B cell (primary cell): Measurements from ENCODE around the gene PCDHGC3. TPM values are rescaled to one million over a fixed set of nuclear protein-coding genes. Genes with fewer than 3 reads are reported as not detected.

ENCODE experiments used
- ATAC-seq: fragments of 200-7000 bp; cut with Tn5 transposase; one replicate; pipeline ENCODE4 v1.10.0; 2021; ENCODE audit warnings: low read depth, mild to moderate bottlenecking, moderate number of reproducible peaks, moderate library complexity
- CTCF ChIA-PET: fragments of 350-600 bp; sonication (Branson Sonifier 250); formaldehyde crosslinking; loops from one replicate; lab custom pipeline; 2021; ENCODE audit warnings: antibody characterized with exemption, inconsistent platforms; lab: Charles Lee
- POLR2A ChIA-PET: fragments of 350-600 bp; sonication (Branson Sonifier 250); formaldehyde crosslinking; loops from one replicate; lab custom pipeline; 2021; ENCODE audit warnings: antibody characterized with exemption; lab: Charles Lee
- DNase-seq: peaks from one replicate; pipeline ENCODE4 v3.0.0; 2013
- H2AFZ ChIP-seq: 2 replicates; pipeline ENCODE4 v1.6.1; 2012; ENCODE audit warnings: mild to moderate bottlenecking, low read depth, low read length; ENCODE audit not compliant: insufficient read depth, poor library complexity, severe bottlenecking
- H3K27ac ChIP-seq, 2 donors: 1 replicate in 1 of 2; 2 replicates in 1 of 2; pipeline ENCODE4 v1.5.1; 2012 to 2013; ENCODE audit warnings: low read length in 2 of 2, mild to moderate bottlenecking in 2 of 2, moderate library complexity in 1 of 2
- H3K27me3 ChIP-seq, 4 experiments: fragments of 200-600 bp in 1 of 4; sonication (generic) in 1 of 4; replicated peaks in 1 of 4; 1 replicate in 2 of 4; 2 replicates in 2 of 4; pipeline versions ENCODE4 v1.6.1 to v1.7.0; 2013 to 2016; ENCODE audit warnings: low read length in 3 of 4, mild to moderate bottlenecking in 2 of 4, mixed read lengths in 1 of 4, moderate library complexity in 1 of 4; ENCODE audit not compliant: insufficient read depth in 4 of 4, control insufficient read depth in 3 of 4; ENCODE audit errors: control extremely low read depth in 1 of 4
- H3K36me3 ChIP-seq, 2 experiments: replicated peaks in 1 of 2; 1 replicate in 1 of 2; 2 replicates in 1 of 2; pipeline versions ENCODE4 v1.6.1 to v1.7.1; 2013; ENCODE audit warnings: low read length in 1 of 2; ENCODE audit not compliant: insufficient read depth in 2 of 2, control insufficient read depth in 1 of 2; ENCODE audit errors: control extremely low read depth in 1 of 2, extremely low read depth in 1 of 2
- H3K4me1 ChIP-seq, 2 donors: fragments of 200-600 bp in 1 of 2; sonication (generic) in 1 of 2; 1 replicate in 1 of 2; 2 replicates in 1 of 2; pipeline versions ENCODE4 v1.5.1 to v1.6.1; 2013 to 2017; ENCODE audit warnings: low read length in 2 of 2; ENCODE audit not compliant: control insufficient read depth in 2 of 2, insufficient read depth in 2 of 2
- H3K4me2 ChIP-seq: replicated peaks from 2 replicates; pipeline ENCODE3; 2012; ENCODE audit warnings: mild to moderate bottlenecking, low read depth, low read length; ENCODE audit not compliant: poor library complexity, severe bottlenecking
- H3K4me3 ChIP-seq, 5 experiments: fragments of 200-600 bp in 1 of 5; sonication (generic) in 1 of 5; 1 replicate in 3 of 5; 2 replicates in 2 of 5; pipeline versions ENCODE4 v1.5.1 to v1.7.0; 2011 to 2016; ENCODE audit warnings: low read length in 4 of 5, mild to moderate bottlenecking in 4 of 5, low read depth in 2 of 5, control low read depth in 1 of 5, moderate library complexity in 1 of 5; ENCODE audit not compliant: insufficient read depth in 1 of 5; ENCODE audit errors: control extremely low read depth in 1 of 5, extremely low read depth in 1 of 5
- H3K79me2 ChIP-seq: fragments of 200-600 bp; sonication (generic); one replicate; pipeline ENCODE4 v1.6.0; 2016; ENCODE audit warnings: low read length; ENCODE audit not compliant: control insufficient read depth, insufficient read depth
- H3K9ac ChIP-seq: fragments of 200-600 bp; sonication (generic); 2 replicates; pipeline ENCODE4 v1.6.1; 2017; ENCODE audit warnings: mild to moderate bottlenecking, low read length, moderate library complexity
- H3K9me3 ChIP-seq, 3 donors: one replicate each; pipeline versions ENCODE4 v1.6.1 to v1.7.1; 2013; ENCODE audit warnings: low read length in 2 of 3; ENCODE audit not compliant: control insufficient read depth in 2 of 3, insufficient read depth in 1 of 3; ENCODE audit errors: control extremely low read depth in 1 of 3
- H4K20me1 ChIP-seq: 2 replicates; pipeline ENCODE4 v1.6.0; 2012; ENCODE audit warnings: mild to moderate bottlenecking, low read length; ENCODE audit not compliant: insufficient read depth, control insufficient read depth, poor library complexity, severe bottlenecking
- H3K27ac Mint-ChIP-seq: one replicate; pipeline ENCODE4 v1.8.0; 2021; ENCODE audit warnings: mixed read lengths
- H3K27me3 Mint-ChIP-seq: one replicate; pipeline ENCODE4 v1.8.0; 2021; ENCODE audit warnings: mixed read lengths
- H3K4me1 Mint-ChIP-seq: one replicate; pipeline ENCODE4 v1.8.0; 2021; ENCODE audit warnings: mixed read lengths
- H3K4me3 Mint-ChIP-seq: one replicate; pipeline ENCODE4 v1.8.0; 2021; ENCODE audit warnings: mixed read lengths
- H3K9me3 Mint-ChIP-seq: one replicate; pipeline ENCODE4 v1.8.0; 2022; ENCODE audit warnings: mixed read lengths; ENCODE audit not compliant: insufficient read depth
- EZH2 ChIP-seq: IDR thresholded peaks from 2 replicates; pipeline ENCODE4 v1.6.1; 2012; ENCODE audit warnings: borderline replicate concordance, low read depth, mild to moderate bottlenecking, moderate library complexity, low read length; ENCODE audit not compliant: insufficient read depth, poor library complexity, severe bottlenecking
- WGBS: methylation state at CpG from one replicate; pipeline ENCODE4 v1.1.5; 2013; ENCODE audit warnings: missing lambda C conversion rate; ENCODE audit not compliant: insufficient coverage; 5-methylcytosine and 5-hydroxymethylcytosine counted together
- intact Hi-C: fragments of 100-400 bp; cut with micrococcal nuclease; formaldehyde crosslinking; loops from one replicate; pipeline ENCODE4 v1.10.0; 2022
- polyA plus RNA-seq: library from polyadenylated mRNA; depleted of rRNA; stranded (reverse); fragments of >200 nt; gene quantifications from 2 replicates; pipeline ENCODE4 v1.2.3, GENCODE V29; 2012
- total RNA-seq, 2 donors: library from RNA; stranded (reverse); fragments of 120-200 nt in 1 of 2; gene quantifications; 1 replicate in 1 of 2; 2 replicates in 1 of 2; pipeline versions ENCODE4 v1.2.3 to v1.2.4, GENCODE V29; 2013 to 2022
- TF ChIP-seq, protein P1 (sequence below): fragments of 200-600 bp; IDR thresholded peaks from one replicate; pipeline ENCODE4 v1.8.0; 2022; ENCODE audit warnings: antibody characterized with exemption, mild to moderate bottlenecking

Gene PCDHGC3
- total and polyA plus RNA-seq, 2 donors (not counting 1 experiment from before 2014, with no cell fraction given): 0.88 to 2.0 TPM

DNA sequence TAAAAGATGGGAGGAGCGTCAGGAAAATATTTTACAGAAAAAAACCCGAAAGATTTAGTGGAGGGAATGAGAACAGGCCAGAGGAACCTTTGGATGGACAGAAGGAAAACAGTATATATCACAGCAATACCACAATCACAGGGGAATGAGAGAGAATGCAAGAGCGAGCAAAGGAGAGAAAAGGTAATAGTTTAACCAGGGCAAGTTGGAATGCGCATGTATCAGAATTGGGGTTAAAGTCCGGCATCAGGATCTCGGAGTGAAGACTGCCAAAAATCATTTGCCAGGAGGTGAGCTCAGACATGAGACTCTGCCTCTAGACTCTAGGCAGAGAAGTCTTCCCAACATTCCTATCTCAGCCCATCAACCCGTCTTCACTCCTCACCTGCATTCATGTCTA lies 49.9 kb downstream of the PCDHGC3 start:
- DNase-seq (no peak), ATAC-seq (no peak)
- ChIA-PET POLR2A (no interaction called here), CTCF (interaction anchor here (1.3 to 11.5 kb wide), 12 partner anchors 9 to 113 kb away, joined by 3 to 176 read pairs (median 23); partner anchors contain the start of genes PCDHGA10, PCDHGA12, PCDHGB7 and PCDHGC3)
- TF ChIP-seq, protein P1, sequence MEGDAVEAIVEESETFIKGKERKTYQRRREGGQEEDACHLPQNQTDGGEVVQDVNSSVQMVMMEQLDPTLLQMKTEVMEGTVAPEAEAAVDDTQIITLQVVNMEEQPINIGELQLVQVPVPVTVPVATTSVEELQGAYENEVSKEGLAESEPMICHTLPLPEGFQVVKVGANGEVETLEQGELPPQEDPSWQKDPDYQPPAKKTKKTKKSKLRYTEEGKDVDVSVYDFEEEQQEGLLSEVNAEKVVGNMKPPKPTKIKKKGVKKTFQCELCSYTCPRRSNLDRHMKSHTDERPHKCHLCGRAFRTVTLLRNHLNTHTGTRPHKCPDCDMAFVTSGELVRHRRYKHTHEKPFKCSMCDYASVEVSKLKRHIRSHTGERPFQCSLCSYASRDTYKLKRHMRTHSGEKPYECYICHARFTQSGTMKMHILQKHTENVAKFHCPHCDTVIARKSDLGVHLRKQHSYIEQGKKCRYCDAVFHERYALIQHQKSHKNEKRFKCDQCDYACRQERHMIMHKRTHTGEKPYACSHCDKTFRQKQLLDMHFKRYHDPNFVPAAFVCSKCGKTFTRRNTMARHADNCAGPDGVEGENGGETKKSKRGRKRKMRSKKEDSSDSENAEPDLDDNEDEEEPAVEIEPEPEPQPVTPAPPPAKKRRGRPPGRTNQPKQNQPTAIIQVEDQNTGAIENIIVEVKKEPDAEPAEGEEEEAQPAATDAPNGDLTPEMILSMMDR: no peak
- no peak for TF ChIP-seq EZH2
- Histone ChIP-seq H4K20me1 (peaks cover 7% of the 10 kb centered on the region), H3K79me2 (no peaks in the 10 kb centered on the region), H3K27ac (no peak overlapping the region), H3K27me3 (no peaks in the 10 kb centered on the region), H3K4me3 (no peak overlapping the region), H3K4me1 (peaks cover 14 to 18% of the 10 kb centered on the region in 2 donors), H3K36me3 (peaks cover 8 to 85% of the 10 kb centered on the region in 2 experiments), H3K4me2 (no peak overlapping the region), H3K9me3 (no peaks in the 10 kb centered on the region), H3K9ac (no peak overlapping the region), H2AFZ (no peak overlapping the region)
- Mint-ChIP-seq H3K4me1 (peaks cover 18% of the 10 kb centered on the region), H3K27me3 (no peaks in the 10 kb centered on the region), H3K4me3 (no peak overlapping the region), H3K9me3 (no peaks in the 10 kb centered on the region), H3K27ac (no peak overlapping the region)
- 97% methylated on average over 3 of the region's 7 CpGs for WGBS
- intact Hi-C loops: loop anchor here (1.0 to 2.0 kb wide), 2 partner anchors 39 to 113 kb away; partner anchors contain the start of gene PCDHGA10

DNA sequence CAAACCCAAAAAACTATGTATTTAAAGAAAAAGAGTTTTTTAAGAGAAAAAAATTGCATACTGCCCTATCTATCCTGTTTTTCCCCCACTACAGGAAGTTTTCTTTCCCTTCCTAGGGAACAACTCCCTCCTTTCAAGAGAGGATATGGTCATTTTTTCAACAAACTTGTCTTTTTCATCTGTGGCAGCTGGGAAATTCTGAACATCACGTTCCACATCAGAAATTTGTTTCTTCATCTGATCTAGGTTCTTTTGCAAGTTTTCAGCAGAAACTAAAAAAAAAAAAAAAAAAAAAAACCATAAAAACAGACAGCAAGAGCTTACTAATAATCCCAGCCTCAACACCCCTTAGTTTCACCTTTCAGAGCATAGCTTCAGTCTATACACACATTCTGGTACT lies 51.7 kb downstream of the PCDHGC3 start:
- H2AFZ ChIP-seq: no peak overlapping the region
- Mint-ChIP-seq H3K4me3 (no peak overlapping the region), H3K9me3 (no peaks in the 10 kb centered on the region), H3K27me3 (no peaks in the 10 kb centered on the region), H3K4me1 (peaks cover 14% of the 10 kb centered on the region), H3K27ac (no peak overlapping the region)
- WGBS: 40% methylated on average over 1 of the region's 1 CpG
- intact Hi-C loops: no loop called here
- ATAC-seq (no peak), DNase-seq (no peak)
- no peak overlapping the region for H3K27ac ChIP-seq
- no peaks in the 10 kb centered on the region for H3K27me3 ChIP-seq
- H3K79me2 ChIP-seq: no peaks in the 10 kb centered on the region
- TF ChIP-seq, protein P1: no peak
- TF ChIP-seq EZH2: no peak
- POLR2A ChIA-PET: no interaction called here
- H3K9ac ChIP-seq: no peak overlapping the region
- CTCF ChIA-PET: interaction anchor here (1.4 to 11.5 kb wide), 9 partner anchors 16 to 208 kb away, joined by 4 to 176 read pairs (median 7); partner anchors contain the start of genes PCDHGA11, PCDHGA12 and PCDHGC3
- H4K20me1 ChIP-seq: peaks cover 7% of the 10 kb centered on the region
- no peak overlapping the region for H3K4me2 ChIP-seq
- no peak overlapping the region for H3K4me3 ChIP-seq
- peaks cover 11 to 15% of the 10 kb centered on the region in 2 donors for H3K4me1 ChIP-seq
- H3K9me3 ChIP-seq: no peaks in the 10 kb centered on the region
- peaks cover 7 to 83% of the 10 kb centered on the region in 2 experiments for H3K36me3 ChIP-seq

Other genes with a start within 250 kb of the PCDHGC3 start
- gene PCDHB15, start 230.6 kb upstream of the PCDHGC3 start, total RNA-seq: not detected in 2 replicates
- 0.10 TPM in 1 of 2 replicates, not detected in the other for gene PCDHB15, start 230.6 kb upstream of the PCDHGC3 start, polyA plus RNA-seq
- 3.4 and 3.6 TPM in 2 replicates for gene SLC25A2, start 171.9 kb upstream of the PCDHGC3 start, total RNA-seq
- gene SLC25A2, start 171.9 kb upstream of the PCDHGC3 start, polyA plus RNA-seq: 0.12 and 0.29 TPM in 2 replicates
- 119 TPM in 2 replicates for gene TAF7, start 155.2 kb upstream of the PCDHGC3 start, total RNA-seq
- gene TAF7, start 155.2 kb upstream of the PCDHGC3 start, polyA plus RNA-seq: 52.1 and 76.7 TPM in 2 replicates
- gene PCDHGA1, start 145.5 kb upstream of the PCDHGC3 start, total RNA-seq: 0.53 and 0.64 TPM in 2 replicates
- gene PCDHGA1, start 145.5 kb upstream of the PCDHGC3 start, polyA plus RNA-seq: 0.06 and 0.17 TPM in 2 replicates
- gene PCDHGA2, start 137.2 kb upstream of the PCDHGC3 start, total RNA-seq: 0.07 and 0.29 TPM in 2 replicates
- gene PCDHGA2, start 137.2 kb upstream of the PCDHGC3 start, polyA plus RNA-seq: 0.06 and 0.09 TPM in 2 replicates
- gene PCDHGA3, start 132.1 kb upstream of the PCDHGC3 start, total RNA-seq: 0.29 and 0.32 TPM in 2 replicates
- gene PCDHGA3, start 132.1 kb upstream of the PCDHGC3 start, polyA plus RNA-seq: 0.10 TPM in 1 of 2 replicates, not detected in the other
- gene PCDHGB1, start 125.9 kb upstream of the PCDHGC3 start, total RNA-seq: 0.66 and 0.69 TPM in 2 replicates
- 0.09 and 0.10 TPM in 2 replicates for gene PCDHGB1, start 125.9 kb upstream of the PCDHGC3 start, polyA plus RNA-seq
- gene PCDHGA4, start 120.9 kb upstream of the PCDHGC3 start, total RNA-seq: 1.1 TPM in 2 replicates
- 0.09 and 0.13 TPM in 2 replicates for gene PCDHGA4, start 120.9 kb upstream of the PCDHGC3 start, polyA plus RNA-seq
- gene PCDHGB2, start 116.0 kb upstream of the PCDHGC3 start, total RNA-seq: 3.3 and 3.9 TPM in 2 replicates
- gene PCDHGB2, start 116.0 kb upstream of the PCDHGC3 start, polyA plus RNA-seq: 0.32 and 0.66 TPM in 2 replicates
- 1.7 and 1.8 TPM in 2 replicates for gene PCDHGA5, start 111.8 kb upstream of the PCDHGC3 start, total RNA-seq
- gene PCDHGA5, start 111.8 kb upstream of the PCDHGC3 start, polyA plus RNA-seq: 0.07 and 0.21 TPM in 2 replicates
- gene PCDHGB3, start 105.7 kb upstream of the PCDHGC3 start, total RNA-seq: 2.8 and 3.8 TPM in 2 replicates
- gene PCDHGB3, start 105.7 kb upstream of the PCDHGC3 start, polyA plus RNA-seq: 0.33 and 0.52 TPM in 2 replicates
- 2.5 and 2.7 TPM in 2 replicates for gene PCDHGA6, start 102.1 kb upstream of the PCDHGC3 start, total RNA-seq
- 0.33 and 0.78 TPM in 2 replicates for gene PCDHGA6, start 102.1 kb upstream of the PCDHGC3 start, polyA plus RNA-seq
- 1.8 and 2.3 TPM in 2 replicates for gene PCDHGA7, start 93.2 kb upstream of the PCDHGC3 start, total RNA-seq
- gene PCDHGA7, start 93.2 kb upstream of the PCDHGC3 start, polyA plus RNA-seq: 0.23 and 0.49 TPM in 2 replicates
- gene PCDHGB4, start 88.3 kb upstream of the PCDHGC3 start, total RNA-seq: 1.6 and 1.8 TPM in 2 replicates
- 0.06 and 0.39 TPM in 2 replicates for gene PCDHGB4, start 88.3 kb upstream of the PCDHGC3 start, polyA plus RNA-seq
- 1.2 and 1.3 TPM in 2 replicates for gene PCDHGA8, start 83.3 kb upstream of the PCDHGC3 start, total RNA-seq
- 0.06 and 0.21 TPM in 2 replicates for gene PCDHGA8, start 83.3 kb upstream of the PCDHGC3 start, polyA plus RNA-seq
- 2.5 TPM in 2 replicates for gene PCDHGB5, start 78.0 kb upstream of the PCDHGC3 start, total RNA-seq
- 0.20 and 0.37 TPM in 2 replicates for gene PCDHGB5, start 78.0 kb upstream of the PCDHGC3 start, polyA plus RNA-seq
- 1.9 and 2.5 TPM in 2 replicates for gene PCDHGA9, start 73.2 kb upstream of the PCDHGC3 start, total RNA-seq
- gene PCDHGA9, start 73.2 kb upstream of the PCDHGC3 start, polyA plus RNA-seq: 0.19 TPM in 2 replicates
- gene PCDHGB6, start 67.9 kb upstream of the PCDHGC3 start, total RNA-seq: 2.1 and 2.2 TPM in 2 replicates
- gene PCDHGB6, start 67.9 kb upstream of the PCDHGC3 start, polyA plus RNA-seq: 0.22 and 0.33 TPM in 2 replicates
- gene PCDHGA10, start 63.0 kb upstream of the PCDHGC3 start, total RNA-seq: 1.9 and 2.0 TPM in 2 replicates
- 0.06 and 0.10 TPM in 2 replicates for gene PCDHGA10, start 63.0 kb upstream of the PCDHGC3 start, polyA plus RNA-seq
- gene PCDHGB7, start 58.3 kb upstream of the PCDHGC3 start, total RNA-seq: 1.9 and 2.2 TPM in 2 replicates
- 0.06 and 0.12 TPM in 2 replicates for gene PCDHGB7, start 58.3 kb upstream of the PCDHGC3 start, polyA plus RNA-seq
- gene PCDHGA11, start 54.9 kb upstream of the PCDHGC3 start, total RNA-seq: 1.5 and 1.8 TPM in 2 replicates
- 0.15 TPM in 1 of 2 replicates, not detected in the other for gene PCDHGA11, start 54.9 kb upstream of the PCDHGC3 start, polyA plus RNA-seq
- 1.6 and 2.8 TPM in 2 replicates for gene PCDHGA12, start 45.5 kb upstream of the PCDHGC3 start, total RNA-seq
- gene PCDHGA12, start 45.5 kb upstream of the PCDHGC3 start, polyA plus RNA-seq: 0.09 and 0.27 TPM in 2 replicates
- 0.42 and 0.75 TPM in 2 replicates for gene PCDHGC4, start 9.1 kb downstream of the PCDHGC3 start, total RNA-seq
- 0.09 and 0.14 TPM in 2 replicates for gene PCDHGC4, start 9.1 kb downstream of the PCDHGC3 start, polyA plus RNA-seq
- gene PCDHGC5, start 13.1 kb downstream of the PCDHGC3 start, total RNA-seq: 0.46 and 0.67 TPM in 2 replicates
- 0.06 and 0.10 TPM in 2 replicates for gene PCDHGC5, start 13.1 kb downstream of the PCDHGC3 start, polyA plus RNA-seq
- gene DIAPH1, start 143.0 kb downstream of the PCDHGC3 start, total RNA-seq: 111 and 113 TPM in 2 replicates
- gene DIAPH1, start 143.0 kb downstream of the PCDHGC3 start, polyA plus RNA-seq: 59.7 and 61.5 TPM in 2 replicates
- gene HDAC3, start 160.9 kb downstream of the PCDHGC3 start, total RNA-seq: 85.5 and 86.9 TPM in 2 replicates
- 94.0 and 119 TPM in 2 replicates for gene HDAC3, start 160.9 kb downstream of the PCDHGC3 start, polyA plus RNA-seq
- gene RELL2, start 161.0 kb downstream of the PCDHGC3 start, total RNA-seq: 11.6 and 12.1 TPM in 2 replicates
- gene RELL2, start 161.0 kb downstream of the PCDHGC3 start, polyA plus RNA-seq: 34.4 and 48.9 TPM in 2 replicates
- gene FCHSD1, start 175.5 kb downstream of the PCDHGC3 start, total RNA-seq: 114 and 123 TPM in 2 replicates
- 193 and 247 TPM in 2 replicates for gene FCHSD1, start 175.5 kb downstream of the PCDHGC3 start, polyA plus RNA-seq
- gene ARAP3, start 206.3 kb downstream of the PCDHGC3 start, total RNA-seq: 3.0 and 3.7 TPM in 2 replicates
- 0.25 and 0.34 TPM in 2 replicates for gene ARAP3, start 206.3 kb downstream of the PCDHGC3 start, polyA plus RNA-seq